Erythroblast (primary cell): Measurements from ENCODE around the gene PLXNA2.

ENCODE experiments used
- DNase-seq, 2 experiments: peaks; one replicate each; lab custom pipeline; 2025; lab: John Stamatoyannopoulos, UW
- GATA1 ChIP-seq: IDR thresholded peaks from 2 replicates; pipeline ENCODE4 v1.6.1; 2011; ENCODE audit warnings: low read depth, mild to moderate bottlenecking, control low read depth, low read length, moderate library complexity
- POLR2A ChIP-seq: IDR thresholded peaks from 2 replicates; pipeline ENCODE4 v1.6.1; 2011; ENCODE audit warnings: mild to moderate bottlenecking, low read length

The PLXNA2 gene

DNA sequence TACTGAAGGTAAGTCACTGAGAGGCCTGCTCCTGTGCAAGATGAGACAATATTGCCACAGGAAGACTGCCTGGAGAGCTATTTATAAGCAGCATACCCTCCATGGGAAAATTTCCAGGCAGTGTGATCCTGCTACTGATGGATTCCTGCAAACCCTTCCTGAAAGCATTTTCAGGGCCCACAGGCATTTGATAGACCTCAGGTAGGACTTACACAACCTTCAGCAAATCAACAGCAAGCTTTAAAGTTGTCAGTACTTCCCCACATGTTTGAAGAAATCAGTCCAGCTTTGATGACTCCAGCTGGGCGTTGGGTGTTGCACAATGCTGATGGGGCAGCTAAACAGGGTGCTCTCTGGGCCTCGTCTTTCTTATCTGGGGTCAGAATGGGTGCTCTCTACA lies 108.8 kb downstream of the PLXNA2 start:
- TF ChIP-seq POLR2A (no peak), GATA1 (no peak)
- peak in 1 of 2 experiments; percentile 37 for DNase-seq

DNA sequence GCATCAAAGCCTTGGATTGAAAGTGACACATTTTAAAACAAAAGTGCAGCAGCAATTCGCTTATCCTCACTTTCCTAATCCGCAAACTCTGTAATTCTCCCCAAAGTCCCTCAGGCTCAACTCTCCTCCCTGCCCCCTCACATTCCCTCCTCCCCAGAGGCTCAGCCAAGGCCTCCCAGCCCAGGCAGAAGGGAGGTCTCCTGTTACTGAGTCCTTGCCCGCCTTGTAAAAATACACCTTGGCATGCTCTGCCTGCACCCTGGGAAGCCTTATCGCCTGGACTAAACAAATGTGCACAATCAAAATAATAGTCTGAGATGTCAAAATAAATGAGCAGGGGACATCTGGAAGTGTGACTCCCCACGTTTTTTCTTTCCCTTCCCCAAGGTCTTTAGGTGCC lies 109.7 kb downstream of the PLXNA2 start:
- DNase-seq = no peak
- TF ChIP-seq POLR2A (no peak), GATA1 (no peak)

DNA sequence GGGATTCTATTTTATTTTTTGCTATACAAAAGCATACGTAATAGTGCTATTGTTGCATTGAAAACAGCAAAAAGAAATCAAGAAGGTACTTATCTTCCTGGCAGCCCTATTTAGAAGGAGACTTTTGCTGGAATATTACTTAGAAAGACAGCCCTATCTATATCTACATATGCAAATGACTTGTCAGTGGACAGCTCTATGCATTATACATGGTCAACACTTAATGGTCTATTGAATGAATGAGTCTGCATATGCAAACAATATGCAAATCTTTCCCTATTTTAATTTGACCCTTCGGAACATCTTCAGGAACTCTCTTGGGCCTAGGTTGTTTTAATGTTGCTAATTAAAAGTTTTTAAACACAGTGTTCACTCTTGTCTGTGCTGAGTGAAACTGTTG lies 110.8 kb downstream of the PLXNA2 start:
- TF ChIP-seq POLR2A (no peak), GATA1 (no peak)
- no peak for DNase-seq

DNA sequence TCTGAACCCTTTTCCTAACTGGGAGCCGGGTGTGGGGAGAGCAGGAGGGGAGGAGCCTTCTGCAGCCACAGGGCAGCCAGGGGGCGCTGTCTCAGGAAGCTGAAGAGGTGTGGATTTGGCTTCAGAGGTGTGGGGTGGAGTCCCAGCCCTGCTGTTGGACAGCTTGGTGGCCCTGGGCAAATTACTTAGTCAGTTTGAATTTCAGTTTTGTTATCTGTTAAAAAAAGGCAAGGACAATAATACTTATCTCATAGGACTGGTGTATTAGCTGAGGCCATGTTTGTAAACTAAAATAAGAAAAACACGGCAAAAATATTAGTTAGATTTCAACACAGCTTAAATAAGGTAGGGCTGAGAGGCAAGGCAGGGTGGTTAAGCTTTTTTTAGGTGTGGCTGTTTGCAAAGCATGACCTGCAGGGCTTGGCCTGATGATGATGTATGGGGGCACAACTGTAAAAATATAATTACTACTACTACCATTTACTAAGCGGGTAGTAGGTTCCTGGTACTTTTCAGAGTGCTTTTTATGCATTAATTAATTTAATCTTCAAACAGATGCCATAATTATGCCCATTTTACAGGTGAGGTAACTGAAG lies 111.8 kb downstream of the PLXNA2 start:
- DNase-seq = peak; percentile 84 to 91
- TF ChIP-seq POLR2A (no peak), GATA1 (no peak)

DNA sequence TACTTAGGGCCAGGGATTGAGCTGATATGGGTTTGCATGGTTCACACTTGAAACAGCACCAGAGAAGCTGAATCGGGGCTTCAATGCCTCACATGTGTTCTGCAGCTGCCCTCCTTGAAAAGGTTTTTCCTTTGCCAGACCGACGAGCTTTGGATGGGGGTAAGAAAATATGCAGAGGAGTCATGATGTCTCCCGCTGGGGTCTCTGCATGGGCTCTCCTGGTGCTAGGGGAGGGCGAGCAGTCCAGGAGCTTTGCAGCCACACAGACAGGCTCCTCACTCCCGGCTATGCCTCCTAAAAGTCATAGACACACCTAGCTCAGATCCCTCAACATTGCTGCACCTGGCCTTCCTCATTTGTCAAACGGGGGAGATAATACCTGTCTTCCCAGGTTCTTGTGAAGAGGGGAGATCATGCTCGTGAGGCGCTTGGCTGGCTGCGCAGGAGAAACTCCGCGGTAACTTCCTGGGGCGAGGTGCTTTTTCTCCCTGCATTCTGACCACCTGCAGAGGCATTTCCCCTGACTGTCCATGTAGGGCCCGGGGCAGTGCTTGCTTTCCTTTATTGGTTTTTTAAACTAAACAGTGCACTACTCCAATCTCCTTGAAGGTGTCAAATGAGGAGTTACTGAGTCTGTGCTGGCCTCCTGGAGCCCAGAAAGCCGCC lies 112.4 kb downstream of the PLXNA2 start:
- DNase-seq = no peak
- TF ChIP-seq POLR2A (no peak), GATA1 (no peak)

DNA sequence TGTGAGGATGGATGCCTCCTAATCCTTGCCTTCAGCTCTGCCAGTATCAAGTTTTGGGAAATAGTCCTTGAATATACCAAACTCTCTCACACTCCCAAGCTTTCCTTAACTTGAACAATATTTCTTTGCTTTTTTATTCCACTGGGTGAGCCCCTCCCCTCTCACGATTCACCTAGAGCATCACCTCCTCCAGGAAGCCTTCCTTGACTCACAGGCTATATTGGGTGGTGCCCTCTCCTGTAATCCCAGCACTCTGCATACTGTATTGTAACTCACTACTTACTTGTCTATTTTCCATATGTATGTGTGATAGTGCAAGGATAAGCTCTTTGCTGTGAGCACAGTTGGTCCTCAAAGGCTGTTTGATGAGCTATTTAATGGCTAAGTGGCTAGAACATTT lies 114.7 kb downstream of the PLXNA2 start:
- no peak for DNase-seq
- TF ChIP-seq GATA1 (no peak), POLR2A (no peak)

DNA sequence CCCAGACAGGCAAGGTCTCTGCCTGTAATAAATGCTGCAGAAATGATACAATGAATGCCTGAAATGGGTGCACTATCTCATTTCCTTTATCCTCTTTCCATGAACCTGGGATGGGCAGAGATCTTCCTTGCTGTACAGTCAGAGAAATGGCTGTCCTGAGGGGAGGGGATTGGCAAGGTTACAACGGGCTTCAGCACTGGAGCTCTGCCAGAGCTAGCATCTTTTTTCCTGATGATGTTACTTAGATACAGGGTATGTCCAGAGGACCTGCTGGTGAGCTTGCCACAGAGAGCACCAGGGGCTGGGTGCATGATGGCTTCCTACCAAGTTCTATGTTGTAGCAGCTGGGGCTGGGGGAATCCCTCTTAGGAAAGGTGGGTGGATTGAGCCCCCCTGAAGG lies 115.1 kb downstream of the PLXNA2 start:
- no peak for DNase-seq
- TF ChIP-seq POLR2A (no peak), GATA1 (no peak)

DNA sequence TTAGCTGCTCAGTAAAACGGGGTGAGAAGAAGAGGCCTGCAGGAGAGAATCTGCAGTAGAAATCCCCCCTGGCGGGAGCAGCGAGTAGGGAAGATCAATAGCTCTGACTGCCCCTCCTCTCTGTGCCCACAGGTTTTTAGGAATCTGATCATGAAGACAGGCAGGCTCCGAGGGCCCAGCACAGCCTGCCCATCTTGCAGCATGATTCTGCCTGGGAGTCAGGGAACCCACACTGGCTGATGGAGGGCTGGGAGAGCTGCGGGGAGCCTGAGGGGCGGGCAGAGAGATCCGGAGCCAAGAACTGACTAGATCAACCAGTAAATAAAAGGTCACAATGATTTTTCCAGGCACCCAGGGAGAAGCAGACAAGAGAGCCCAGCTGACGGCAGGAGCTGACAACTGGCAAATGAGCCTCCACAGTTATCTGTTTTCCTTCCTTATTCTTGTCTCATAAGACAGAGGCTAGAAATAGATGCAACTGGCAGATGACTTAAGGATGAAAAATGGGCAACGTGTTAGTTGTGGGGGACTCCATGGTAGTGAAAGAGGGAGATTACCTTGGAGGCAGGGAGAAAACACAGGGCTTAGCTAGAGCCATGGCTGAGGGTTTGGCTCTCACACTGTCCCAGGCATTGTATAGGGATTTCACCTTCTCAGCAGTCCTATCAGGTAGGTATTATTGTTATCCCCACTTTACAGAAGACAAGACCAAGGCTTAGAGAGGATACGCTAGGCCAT lies 116.2 kb downstream of the PLXNA2 start:
- no peak for TF ChIP-seq GATA1
- TF ChIP-seq POLR2A = no peak
- DNase-seq = no peak

DNA sequence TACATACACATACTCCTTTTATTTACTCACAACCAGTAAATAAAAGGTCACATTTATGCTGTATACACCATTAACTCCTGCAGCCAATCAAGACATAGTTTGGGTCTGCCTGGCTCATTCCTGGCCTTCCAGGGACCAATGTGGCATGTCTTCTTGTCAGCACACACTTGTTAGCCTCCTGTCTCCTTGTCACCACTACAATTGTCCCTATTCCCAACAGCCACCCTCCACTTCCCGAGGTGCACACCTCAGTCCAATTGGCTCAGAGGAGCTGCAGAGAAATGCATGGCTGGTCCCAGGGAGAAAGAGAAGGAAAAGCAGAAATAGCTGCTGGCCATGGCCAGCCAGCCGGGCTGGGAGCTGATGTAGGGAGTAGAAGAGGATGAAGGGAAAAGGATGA lies 116.9 kb downstream of the PLXNA2 start:
- no peak for DNase-seq
- TF ChIP-seq GATA1 (no peak), POLR2A (no peak)

DNA sequence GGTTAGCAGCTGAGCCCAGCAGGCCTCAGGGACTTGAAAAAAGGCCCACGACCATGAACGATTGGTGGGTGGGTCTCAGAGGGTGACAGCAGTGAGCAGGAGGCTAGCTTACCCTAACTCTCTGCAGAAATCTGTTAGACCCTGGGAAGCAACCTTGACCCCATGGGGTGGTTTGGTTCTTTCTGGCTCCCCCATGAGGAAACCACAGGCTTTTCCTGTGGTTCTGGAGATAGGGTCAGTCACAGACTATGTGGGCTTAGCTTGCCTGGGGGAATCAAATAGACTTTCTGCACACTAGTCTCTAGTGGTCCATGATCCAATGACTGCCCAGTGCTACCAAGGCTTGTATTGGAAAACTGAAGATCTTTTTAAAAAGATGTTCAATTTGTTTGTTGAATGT lies 118.1 kb downstream of the PLXNA2 start:
- DNase-seq = no peak
- no peak for TF ChIP-seq POLR2A
- no peak for TF ChIP-seq GATA1

DNA sequence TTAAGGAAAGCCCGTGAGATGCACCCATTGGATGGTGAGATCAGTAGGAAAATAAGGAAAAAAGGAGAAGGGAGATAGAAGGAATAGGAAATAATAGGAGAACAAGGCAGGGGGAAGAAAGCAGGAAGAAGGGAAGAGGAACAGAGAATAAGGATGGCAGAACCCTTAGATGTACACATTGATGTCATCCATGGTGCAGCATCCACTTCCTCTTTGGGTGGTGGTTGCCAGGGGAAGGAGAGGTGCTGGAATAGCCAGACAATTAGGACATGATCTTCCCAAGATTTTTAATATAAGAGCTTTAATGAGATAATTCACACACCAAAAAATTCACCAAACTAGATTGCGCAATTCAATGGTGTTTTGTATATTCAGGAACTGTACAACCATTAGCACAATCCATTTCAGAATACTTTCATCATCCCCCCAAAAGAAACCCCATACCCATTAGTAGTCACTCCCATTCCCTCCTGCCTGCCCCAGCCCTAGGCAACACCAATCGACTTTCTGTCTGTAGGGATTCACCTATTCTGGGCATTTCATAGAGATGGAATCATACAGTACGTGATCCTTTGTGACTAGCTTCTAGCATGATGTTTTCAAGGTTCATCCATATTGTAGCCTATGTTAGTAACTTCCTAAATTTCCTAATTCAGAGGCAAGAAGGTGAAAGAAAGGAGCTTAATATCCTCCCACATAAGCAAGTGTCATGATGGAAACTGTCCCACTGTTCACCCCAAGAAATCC lies 121.4 kb downstream of the PLXNA2 start:
- DNase-seq = no peak
- TF ChIP-seq GATA1 = no peak
- no peak for TF ChIP-seq POLR2A

DNA sequence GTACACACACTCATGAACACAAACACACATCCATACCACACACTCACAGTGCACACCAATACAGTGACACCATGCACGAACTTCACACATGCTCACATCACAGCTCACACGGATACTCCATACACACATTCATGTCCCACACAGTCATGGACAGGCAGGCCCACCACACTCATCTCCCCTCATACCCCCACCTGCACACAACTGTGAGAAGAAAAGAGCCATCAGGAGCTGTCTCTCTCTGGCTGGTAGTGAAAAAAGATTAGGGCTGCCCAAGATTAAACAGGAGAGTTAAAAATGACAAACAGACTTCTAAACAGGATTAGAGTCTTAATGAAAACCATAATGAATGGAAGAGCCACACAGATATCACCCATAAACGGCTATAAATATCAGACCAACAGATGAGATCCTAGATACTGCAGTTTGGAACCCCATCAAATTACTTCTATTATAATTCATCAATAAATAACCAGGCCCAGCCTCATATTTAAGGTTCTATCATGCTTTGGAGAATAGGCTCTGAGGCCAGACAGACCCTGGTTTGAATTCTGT lies 122.3 kb downstream of the PLXNA2 start:
- DNase-seq = no peak
- TF ChIP-seq GATA1 = no peak

DNA sequence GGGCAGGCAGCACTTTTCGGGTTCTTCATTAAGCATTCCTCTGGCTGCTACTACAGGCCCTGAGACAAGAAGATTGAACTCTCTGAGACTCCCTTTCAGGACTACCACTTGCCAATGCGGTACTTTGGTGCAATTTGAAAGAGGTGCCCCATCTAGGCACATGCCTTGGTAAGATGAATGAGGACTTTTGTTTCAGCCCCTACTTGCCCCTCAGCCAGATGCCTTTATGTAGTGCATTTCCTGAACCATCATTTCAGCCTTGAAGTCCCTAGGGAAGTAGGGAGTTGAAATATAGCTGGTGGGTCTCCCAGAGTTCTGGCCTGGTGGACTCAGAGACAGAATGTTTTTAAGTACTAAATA lies 123.8 kb downstream of the PLXNA2 start:
- no peak for DNase-seq
- TF ChIP-seq GATA1 = no peak
- TF ChIP-seq POLR2A = no peak
